HG03558 (cell line): ENCODE measurements around the gene THSD4.

ENCODE experiments used
- ATAC-seq: cut with Tn5 transposase; IDR thresholded peaks from one replicate; pipeline ENCODE4 v1.9.1; 2021; ENCODE audit warnings: moderate number of reproducible peaks; ENCODE audit not compliant: unreplicated experiment; ENCODE audit errors: extremely low read depth

The THSD4 gene

DNA sequence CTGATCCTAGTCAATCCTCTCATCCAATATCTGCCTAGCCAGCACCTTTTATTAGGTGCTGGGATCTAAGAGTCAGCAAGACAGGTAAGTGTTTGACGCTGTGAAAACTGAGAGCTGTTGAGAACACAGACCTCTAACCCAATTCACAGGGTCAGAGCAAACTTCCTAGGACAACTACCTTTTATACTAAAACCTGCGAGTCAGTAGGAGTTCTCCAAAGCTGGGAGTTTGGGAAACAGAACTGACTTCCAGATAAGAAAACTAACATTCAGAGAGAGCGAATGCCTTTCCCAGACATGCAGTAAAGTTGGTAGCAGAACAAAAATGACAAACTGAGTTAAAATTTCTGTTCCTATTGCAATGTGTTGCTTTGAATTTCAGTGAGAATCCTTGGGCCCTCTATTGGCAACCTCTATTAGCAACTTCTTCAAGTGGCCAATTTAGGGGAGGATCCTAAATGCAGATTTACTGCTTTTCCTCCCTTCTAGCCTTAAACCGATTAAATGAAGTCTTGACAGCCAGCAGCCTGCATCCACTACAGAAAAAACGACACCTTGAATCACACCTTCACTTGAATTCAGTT lies 706.4 kb downstream of the THSD4 start:
- no peak for ATAC-seq

GRCh38 chr15:71822890-71823630 lies 707.8 kb downstream of the THSD4 start:
- no peak for ATAC-seq

- no peak for ATAC-seq
These were observed 708.5 kb downstream of the THSD4 start for GRCh38 chr15:71823801-71824200.

GRCh38 chr15:71825021-71825730 lies 709.9 kb downstream of the THSD4 start:
- no peak for ATAC-seq

- ATAC-seq, result no peak
These were observed 710.9 kb downstream of the THSD4 start for GRCh38 chr15:71826196-71826595.

GRCh38 chr15:71830981-71831380 lies 715.7 kb downstream of the THSD4 start:
- no peak for ATAC-seq
